K562 (cell line): Measurements from ENCODE around the gene CCNB1. TPM values are rescaled to one million over a fixed set of nuclear protein-coding genes. Genes with fewer than 3 reads are reported as not detected.

Experiments used
- CTBP1 ChIP-seq: fragments of 450-650 bp; IDR thresholded peaks from 2 replicates; pipeline ENCODE4 v1.6.1; 2016; ENCODE audit warnings: borderline replicate concordance
- JUND ChIP-seq, 2 experiments: IDR thresholded peaks; 2 replicates in 1 of 2; 3 replicates in 1 of 2; pipeline ENCODE4 v1.6.1; 2011; ENCODE audit warnings: borderline replicate concordance in 2 of 2, low read depth in 2 of 2, low read length in 2 of 2, improper control_type of control experiment in 1 of 2, missing biosample characterization in 1 of 2, missing genetic modification characterization in 1 of 2, missing genetic modification reagents in 1 of 2
- MGA ChIP-seq: fragments of 450-650 bp; IDR thresholded peaks from 2 replicates; pipeline ENCODE4 v1.6.1; 2016; ENCODE audit warnings: mild to moderate bottlenecking, moderate library complexity
- MYC ChIP-seq, 2 experiments: fragments of 250-450 bp in 1 of 2; sonication (Bioruptor Pico) in 1 of 2; IDR thresholded peaks; 2 replicates each; pipeline versions ENCODE4 v1.5.1 to v1.6.1; 2012 to 2021; ENCODE audit warnings: low read depth in 2 of 2, borderline replicate concordance in 1 of 2, improper control_type of control experiment in 1 of 2, low read length in 1 of 2, mild to moderate bottlenecking in 1 of 2, moderate library complexity in 1 of 2
- PHF8 ChIP-seq: fragments of 200-600 bp; sonication (generic); IDR thresholded peaks from 2 replicates; pipeline ENCODE4 v1.6.1; 2012; ENCODE audit warnings: mixed run types, mild to moderate bottlenecking, inconsistent platforms, low read length, moderate library complexity, borderline replicate concordance
- POLR2AphosphoS5 ChIP-seq: IDR thresholded peaks from 2 replicates; pipeline ENCODE4 v1.6.1; 2011; ENCODE audit warnings: mild to moderate bottlenecking, low read depth, low read length, moderate library complexity; ENCODE audit not compliant: control insufficient read depth, insufficient read depth
- ZNF384 ChIP-seq: IDR thresholded peaks from 2 replicates; pipeline ENCODE4 v1.6.1; 2012; ENCODE audit warnings: low read depth, low read length, improper control_type of control experiment
- ZNF592 ChIP-seq: fragments of 450-650 bp; IDR thresholded peaks from 2 replicates; pipeline ENCODE4 v1.6.1; 2017; ENCODE audit warnings: antibody characterized with exemption, mild to moderate bottlenecking
- polyA plus RNA-seq, 8 experiments: library from polyadenylated mRNA; depleted of rRNA in 4 of 8; stranded (reverse) in 5 of 8; unstranded in 3 of 8; fragments of >200 nt; fragmentation: Nextera tagmentation in 2 of 8; fragmentation: Illumina TruSeq in 1 of 8; extraction: Ambion mirVana in 2 of 8; extraction: Trizol in 1 of 8; gene quantifications; 2 replicates each; pipeline versions ENCODE4 v1.2.1 to v1.2.3, GENCODE V29; 2011 to 2014; ENCODE audit warnings: inconsistent platforms in 1 of 8, missing spikeins in 1 of 8
- total RNA-seq, 7 experiments: library from RNA; depleted of rRNA in 6 of 7; stranded (reverse); fragments of >200 nt in 6 of 7; fragmentation: Illumina TruSeq in 2 of 7; extraction: Trizol in 2 of 7; gene quantifications; 2 replicates each; pipeline versions ENCODE4 v1.2.1 to v1.2.3, GENCODE V29; 2011 to 2021; ENCODE audit warnings: low replicate concordance in 1 of 7

Gene CCNB1
- total and polyA plus RNA-seq, 9 of the 15 experiments (the other 6 are each of a cell fraction or from before 2014, with no cell fraction given) = 165 to 679 (median 271) TPM

- TF ChIP-seq ZNF592 = peak; percentile 66; the same call in 1 of the 2 replicates
- peak; percentile 92 for TF ChIP-seq MGA
- peak; percentile 97 for TF ChIP-seq PHF8
- peak; percentile 21; the same call in 1 of the 2 replicates for TF ChIP-seq CTBP1
- TF ChIP-seq POLR2AphosphoS5 = peak; percentile 48; the same call in 1 of the 2 replicates
- TF ChIP-seq JUND (IDR thresholded peaks at IDR 0.05; ENCODE audit: borderline replicate concordance, low read depth, low read length) = peak; percentile 65; the same call in 1 of the 2 replicates
- no peak; the same call in 2 of the 3 replicates for TF ChIP-seq JUND (tag; IDR thresholded peaks at IDR 0.05; ENCODE audit: borderline replicate concordance, low read depth, low read length)
- no peak for TF ChIP-seq ZNF384
- peak; percentile 90 for TF ChIP-seq MYC (IDR thresholded peaks at IDR 0.05; ENCODE audit: low read depth, low read length)
- no peak for TF ChIP-seq MYC (CRISPR knock-in tag; IDR thresholded peaks at IDR 0.05; ENCODE audit: borderline replicate concordance, low read depth)
Observed at GRCh38 chr5:69189162-69190086, 22.5 kb downstream of the CCNB1 start, which contains the start of gene CENPH (continued).
